ENCODE data around the gene PAQR9.

GRCh38 chr3:142923694-142924093, 39.8 kb downstream of the PAQR9 start:
- TF ChIP-seq CTCF (IDR thresholded peaks at IDR 0.05) (no peak), POLR2A (IDR thresholded peaks at IDR 0.05) (no peak)
